ENCODE data around the gene RPTOR.

RPTOR gene

DNA sequence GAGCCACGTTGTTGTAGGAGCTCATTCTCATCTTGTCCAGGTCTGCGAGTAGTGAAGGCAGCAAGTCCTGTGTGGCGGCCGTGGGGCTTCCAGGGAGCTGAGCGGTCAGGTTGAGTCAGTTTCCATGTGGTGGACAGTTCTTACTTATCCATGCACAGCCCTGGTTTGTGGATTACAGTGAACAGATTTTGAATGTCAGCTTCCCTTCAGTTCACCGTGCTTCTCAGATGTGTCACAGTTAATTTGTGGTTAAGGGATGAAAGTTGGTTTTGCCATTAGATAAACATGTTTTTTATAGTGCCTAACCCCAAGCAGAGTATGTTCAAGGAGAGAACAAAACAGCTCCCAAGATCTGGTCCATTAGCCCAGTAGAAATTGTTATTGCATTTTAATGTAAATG lies 103.1 kb downstream of the RPTOR start:
- DNase-seq, result peak; percentile 11

DNA sequence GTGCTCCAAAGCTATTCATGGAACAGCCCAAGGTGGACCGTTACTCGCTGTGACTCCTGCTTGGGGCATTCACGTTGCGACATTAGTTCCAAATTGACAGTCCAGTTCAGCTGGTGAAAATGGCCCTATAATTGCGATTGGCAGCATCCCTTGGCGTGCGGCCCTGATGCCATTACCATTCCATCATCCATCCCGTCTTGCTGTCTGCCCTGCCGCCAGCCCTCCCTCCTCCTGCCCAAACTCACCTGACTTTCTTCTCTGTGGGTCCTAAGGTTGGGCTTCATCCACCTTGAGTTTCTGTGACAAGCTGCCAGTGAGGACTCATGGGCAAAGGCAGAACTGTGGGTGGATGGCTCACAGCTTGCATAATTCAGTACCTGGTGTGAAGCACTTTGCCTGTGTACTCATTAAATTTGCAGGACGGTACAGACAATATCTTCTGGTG lies 104.6 kb downstream of the RPTOR start:
- DNase-seq, result no peak

DNA sequence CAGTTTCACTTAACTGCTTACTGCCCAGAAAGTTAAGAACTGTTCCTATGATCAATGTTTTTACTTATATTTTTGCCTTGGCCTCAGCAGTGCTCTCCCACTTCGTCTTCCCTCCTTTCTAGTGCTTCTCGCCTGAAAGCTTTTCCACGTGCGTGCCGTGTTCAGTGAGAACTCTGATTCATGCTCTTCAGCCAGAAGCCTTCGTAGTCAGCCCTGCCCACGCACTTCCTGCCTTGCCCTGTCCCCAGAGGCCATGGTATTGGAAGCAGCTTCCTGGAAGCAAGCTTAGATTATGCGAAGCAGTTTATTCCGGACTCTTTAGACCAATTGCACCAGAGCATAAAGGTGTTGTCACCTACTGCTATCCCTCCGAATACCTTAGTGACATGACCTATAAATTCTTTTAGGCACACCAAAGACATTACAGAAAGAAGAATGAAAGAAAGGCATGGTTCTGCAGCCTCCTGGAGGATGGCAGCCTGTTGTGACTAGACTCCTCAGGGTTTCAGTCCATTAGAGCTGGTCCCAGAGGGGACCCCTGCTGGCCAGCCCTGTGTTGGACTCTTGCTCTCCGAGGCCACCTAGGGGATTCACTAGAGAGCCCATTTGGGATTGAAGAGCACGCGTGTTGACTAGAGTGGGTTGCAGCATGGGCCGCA lies 105.2 kb downstream of the RPTOR start:
- DNase-seq, result peak; percentile 63

DNA sequence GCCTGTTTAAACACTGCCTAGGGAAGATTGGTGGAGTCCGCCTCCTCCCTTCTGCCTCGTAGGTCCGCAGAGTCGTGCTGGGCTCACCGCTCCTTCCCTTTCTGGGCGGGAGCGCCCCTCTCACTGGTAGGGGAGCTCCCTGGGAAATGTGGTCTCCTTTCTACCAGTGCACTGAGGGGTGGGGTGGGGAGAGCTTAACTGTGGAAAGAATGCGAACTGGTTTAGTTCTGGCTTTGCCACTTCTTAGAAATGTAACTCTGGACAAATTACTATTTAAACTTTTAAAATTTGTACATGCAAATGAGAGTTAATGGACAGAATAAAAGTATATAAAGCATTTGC lies 105.7 kb downstream of the RPTOR start:
- no peak for DNase-seq

DNA sequence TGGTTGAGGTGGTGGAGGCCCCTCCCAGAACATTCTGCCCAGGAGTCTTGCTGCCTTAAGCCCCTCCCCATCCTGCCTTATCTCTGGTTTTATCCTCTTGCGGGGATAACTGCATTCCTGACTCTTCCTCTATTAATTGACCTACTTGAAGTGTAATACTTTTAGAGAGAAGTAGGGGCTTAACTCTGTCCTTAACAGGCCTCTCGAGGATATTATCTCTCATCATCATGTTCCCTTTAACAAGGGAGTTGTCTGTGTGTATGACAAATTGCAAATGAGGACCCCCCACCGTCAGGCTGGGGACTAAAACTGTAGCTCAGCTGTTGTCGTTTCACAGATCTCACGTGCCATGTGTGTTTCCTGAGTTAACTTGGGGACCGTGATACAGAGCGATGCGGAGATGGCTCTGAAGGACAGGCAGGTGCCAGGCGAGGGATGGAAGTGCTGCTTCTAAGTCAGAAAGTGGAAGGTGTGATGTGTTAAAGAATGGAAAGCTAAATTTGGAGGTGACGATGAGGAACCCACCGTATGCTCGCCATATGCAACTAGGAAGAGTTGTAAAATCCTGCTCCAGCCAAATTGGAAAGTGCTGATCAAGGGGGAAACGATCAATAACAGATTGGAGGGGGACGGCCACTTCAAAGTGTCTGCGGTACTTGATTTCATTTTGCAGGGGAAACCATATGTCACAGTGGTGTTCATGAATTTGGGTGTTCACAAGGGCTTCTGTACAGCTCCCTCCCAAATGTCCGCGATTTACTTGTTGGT lies 106.3 kb downstream of the RPTOR start:
- DNase-seq, result no peak

DNA sequence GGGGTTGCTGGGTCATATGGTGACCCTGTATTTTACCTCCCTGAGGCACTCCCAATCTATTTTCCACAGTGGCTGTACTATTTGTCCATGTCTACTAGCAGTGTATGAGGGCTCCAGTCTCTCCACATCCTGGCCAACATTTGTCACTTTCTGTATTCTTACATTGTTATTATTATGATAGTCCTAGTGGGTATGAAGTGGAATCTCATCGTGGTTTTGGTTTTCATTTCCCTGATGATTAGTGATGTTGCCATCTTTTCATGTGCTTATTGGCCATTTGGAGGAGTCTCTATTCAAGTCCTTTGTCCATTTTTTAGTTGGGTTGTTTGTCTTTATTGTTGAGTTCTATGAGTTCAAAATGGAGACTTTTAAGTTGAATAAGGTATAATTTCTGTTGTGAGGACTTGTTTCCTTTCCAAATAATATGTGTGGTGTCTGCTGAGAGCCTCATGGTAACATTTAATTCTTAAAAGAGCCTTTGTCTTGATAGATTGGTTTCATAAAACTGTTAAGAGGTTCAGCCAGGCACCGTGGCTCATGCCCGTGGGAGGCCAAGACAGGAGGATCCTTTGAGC lies 108.2 kb downstream of the RPTOR start:
- DNase-seq, result no peak

DNA sequence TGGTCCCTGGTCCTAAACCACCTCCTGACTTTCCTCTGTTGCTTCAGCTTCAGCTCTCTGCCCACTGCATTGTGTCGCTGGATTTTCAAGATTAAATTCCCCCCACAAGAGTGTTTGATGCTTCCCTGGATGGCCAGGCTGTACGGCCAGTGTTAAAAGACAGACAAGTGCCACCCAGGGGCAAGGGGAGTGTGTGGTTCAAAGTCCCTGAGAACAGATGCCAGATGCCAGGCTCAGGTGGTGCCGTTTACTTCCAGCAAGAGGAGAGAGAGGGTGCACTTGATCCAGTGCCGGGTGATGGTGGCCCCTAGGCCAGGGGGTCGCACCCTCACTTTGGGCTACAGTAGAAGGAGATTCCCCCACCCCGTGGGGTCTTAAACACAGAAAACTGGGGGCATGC lies 109.2 kb downstream of the RPTOR start:
- DNase-seq, result no peak

DNA sequence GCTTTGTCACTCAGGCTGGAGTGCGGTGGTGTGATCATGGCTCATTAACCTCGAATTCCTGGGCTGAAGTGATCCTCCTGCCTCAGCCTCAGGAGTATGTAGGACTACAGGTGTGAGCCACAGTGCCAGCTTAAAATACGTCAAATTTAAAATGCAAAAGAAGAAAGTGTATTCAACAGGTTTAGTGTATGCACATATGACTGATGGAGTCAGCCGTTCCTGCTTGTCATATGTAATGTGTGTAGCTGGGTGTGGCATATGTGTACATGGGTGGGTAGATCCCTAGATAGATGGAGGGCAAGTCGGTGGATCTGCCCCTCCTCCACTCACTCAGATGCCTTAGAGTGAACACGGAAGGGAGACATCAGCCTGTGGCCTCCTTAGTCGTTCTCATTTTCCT lies 111.0 kb downstream of the RPTOR start:
- DNase-seq, result no peak

DNA sequence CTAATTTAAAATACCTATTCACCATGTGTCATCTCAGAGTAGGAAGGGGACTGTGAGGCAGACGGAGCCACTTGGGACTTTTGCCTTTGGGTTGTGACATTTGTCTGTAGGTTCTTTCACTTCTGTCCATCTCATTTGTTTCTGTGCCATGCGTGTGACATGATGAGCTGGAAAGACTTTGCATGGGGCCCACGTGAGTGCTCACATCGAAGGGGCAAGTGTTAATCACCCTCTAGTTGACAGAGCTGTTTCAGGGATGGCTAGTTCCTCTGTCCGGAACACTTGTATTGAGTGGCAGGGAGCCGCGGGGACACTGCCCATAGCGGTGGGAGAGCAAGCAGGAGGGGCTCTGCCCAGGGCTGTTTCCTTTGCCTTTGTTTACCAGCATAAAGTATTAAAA lies 112.0 kb downstream of the RPTOR start:
- DNase-seq, result no peak

DNA sequence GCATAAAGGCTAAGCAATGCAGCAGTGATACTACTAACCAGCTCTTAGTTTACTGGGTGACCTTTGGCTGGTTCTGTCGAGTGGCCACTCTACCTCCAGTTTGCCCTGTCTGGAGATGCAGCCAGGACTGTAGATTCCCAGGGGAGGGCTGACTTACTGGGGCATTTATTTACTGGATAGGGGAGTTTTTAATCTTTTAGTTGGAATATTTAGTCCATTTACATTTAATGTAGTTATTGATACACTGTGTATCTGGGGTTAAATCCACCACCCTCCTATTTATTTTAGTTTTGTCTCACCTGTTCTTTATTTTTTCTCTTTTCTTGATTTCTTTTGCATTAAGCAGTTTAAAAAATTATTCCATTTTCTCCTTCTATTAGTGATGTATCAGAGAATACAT lies 112.9 kb downstream of the RPTOR start:
- DNase-seq, result no peak

DNA sequence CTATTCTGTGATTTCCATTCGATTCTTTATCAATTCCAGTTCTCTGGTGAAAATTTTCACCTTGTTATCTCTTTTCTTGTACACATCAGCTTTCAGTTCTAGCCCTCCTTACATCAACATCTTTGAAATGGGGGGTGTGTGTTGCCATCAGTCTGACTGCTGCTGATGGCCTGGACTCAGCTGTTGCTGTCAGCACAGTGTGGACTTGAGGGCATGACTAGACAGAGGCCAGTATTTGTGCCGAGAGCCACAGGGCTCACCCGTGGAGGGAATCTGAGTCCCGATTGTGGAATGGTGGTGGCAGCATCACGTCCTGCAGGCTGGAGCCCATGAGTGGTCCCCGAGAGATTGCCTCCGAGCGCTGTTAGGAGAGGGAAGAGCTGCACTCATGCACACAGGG lies 114.2 kb downstream of the RPTOR start:
- DNase-seq, result no peak

DNA sequence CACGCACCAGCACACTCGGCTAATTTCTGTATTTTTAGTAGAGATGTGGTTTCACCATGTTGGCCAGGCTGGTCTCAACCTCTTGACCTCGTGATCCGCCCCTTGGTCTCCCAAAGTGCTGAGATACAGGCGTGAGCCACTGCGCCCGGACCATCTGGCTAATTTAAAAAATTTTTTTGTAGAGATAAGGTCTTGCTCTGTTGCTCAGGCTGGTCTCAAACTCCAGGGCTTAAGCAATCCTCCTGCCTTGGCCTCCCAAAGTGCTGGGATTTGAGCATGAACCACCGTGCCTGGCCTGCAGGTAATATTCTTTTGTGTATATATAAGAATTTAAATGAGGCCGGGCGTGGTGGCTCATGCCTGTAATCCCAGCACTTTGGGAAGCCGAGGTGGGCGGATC lies 115.0 kb downstream of the RPTOR start:
- no peak for DNase-seq

DNA sequence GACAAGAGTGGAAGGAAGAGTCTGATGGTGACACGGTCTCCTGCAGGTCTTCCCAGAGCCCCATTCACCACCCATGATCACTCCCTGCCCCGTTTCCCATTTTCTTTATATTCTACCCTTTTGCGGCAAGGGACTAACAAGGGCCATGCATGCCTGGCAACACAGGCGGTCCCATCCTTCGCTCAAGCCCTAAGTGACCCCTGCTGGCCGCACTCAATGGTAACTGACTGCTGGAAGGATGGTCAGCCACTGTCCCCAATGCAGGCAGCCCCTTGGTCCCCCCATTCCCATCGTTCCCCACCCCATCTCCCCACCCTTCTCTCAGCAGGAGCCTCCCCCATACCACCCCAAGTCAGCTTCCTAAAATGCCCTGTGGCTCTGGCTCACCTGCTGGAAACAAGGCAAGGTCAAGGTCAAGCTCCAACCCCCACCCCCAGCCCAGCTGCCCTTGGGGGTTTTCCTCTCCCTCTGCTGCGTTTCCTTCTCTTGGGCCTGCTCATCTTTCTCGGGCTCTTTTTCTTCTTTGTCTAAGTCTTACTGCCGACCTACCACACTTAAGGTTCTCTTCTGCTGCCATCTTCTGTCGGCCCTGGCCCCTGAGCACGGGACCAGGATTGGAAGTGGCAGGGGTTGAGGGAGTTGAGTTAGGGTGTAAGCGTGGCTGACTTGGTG lies 116.0 kb downstream of the RPTOR start:
- no peak for DNase-seq

DNA sequence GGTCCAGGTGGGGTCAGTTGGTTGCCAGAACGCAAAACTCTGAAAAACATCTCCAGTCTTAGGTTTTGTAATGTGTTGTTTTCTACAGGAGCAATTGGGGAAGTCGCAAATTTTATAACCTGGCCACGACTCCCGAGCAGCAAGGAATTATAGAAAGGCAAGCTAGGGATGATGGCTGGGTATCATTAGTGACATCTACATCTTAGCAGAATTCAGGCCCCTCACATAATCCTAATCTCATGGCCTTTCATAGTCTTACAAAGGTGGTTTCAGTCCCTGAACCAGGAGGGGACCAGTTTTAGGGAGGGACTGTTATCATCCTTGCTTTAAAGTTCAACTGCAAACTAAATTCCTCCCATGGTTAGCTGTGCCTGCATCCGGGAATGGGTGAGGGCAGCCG lies 117.9 kb downstream of the RPTOR start:
- DNase-seq, result no peak

DNA sequence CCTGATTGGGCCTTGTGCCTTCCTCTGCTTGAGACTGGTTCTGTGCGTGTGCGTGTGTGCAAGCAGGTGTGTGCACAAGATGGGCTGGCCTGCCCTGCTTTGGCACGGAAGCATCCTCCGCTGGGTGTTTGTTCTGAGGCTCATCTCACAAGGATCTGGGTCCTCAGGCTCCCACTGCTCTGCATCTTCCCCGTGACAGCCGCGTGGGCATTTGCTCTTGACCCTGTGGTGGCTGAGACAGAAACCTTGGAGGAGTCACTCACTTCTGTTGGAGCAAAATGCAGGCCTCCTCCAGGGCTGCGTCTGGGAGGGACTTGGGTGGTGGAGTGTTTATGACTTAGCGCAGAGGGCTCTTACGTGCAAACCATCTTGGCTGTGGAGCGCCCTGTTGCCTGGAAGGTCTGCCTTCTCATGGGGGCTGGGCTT lies 119.2 kb downstream of the RPTOR start:
- peak; percentile 9 for DNase-seq

DNA sequence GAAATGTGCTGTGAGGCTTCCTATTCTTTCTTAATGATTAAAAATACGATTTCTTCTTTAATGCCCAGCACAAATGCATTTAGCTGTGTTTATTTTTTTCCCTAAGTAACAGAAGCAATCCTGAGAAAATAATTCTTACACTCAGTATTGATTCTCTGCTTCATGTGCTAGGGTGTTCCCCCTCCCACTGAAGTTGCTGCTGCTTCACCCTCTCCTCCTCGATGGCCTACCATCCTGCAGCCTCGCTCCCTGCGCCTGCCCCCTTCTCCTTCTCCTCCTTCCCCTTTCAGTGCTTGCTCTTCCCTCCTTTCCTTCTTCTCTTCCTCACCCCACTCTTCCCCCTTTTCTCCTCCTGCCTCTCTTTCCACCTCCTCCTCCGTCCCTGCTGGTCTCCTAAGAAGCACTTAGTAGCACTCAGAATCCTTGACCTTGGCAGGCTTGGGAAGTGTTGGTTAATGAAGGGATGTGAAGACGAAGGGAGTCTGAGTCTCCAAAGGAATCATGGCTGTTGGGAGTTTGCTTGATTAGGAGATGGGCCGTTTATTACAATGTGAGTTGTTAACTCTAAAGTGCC lies 119.7 kb downstream of the RPTOR start:
- DNase-seq, result no peak

DNA sequence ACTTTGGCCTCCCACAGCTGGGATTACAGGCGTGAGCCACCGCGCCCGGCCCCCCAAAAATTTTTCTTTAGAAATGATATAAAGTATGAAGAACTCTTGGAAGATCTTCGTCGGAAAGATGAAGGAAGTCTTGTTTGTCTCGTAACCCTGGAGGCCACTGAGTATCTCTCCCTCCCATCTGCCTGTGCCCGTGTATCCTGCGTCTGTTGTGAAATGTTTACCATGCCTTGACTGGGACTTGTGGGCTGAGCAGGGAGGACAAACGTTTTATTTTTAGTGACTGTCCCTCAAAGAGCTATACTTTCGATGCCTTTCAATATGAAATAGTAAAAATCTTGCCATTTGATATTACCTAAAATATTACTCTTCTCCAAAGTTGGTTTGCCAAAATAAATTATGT lies 121.2 kb downstream of the RPTOR start:
- no peak for DNase-seq

DNA sequence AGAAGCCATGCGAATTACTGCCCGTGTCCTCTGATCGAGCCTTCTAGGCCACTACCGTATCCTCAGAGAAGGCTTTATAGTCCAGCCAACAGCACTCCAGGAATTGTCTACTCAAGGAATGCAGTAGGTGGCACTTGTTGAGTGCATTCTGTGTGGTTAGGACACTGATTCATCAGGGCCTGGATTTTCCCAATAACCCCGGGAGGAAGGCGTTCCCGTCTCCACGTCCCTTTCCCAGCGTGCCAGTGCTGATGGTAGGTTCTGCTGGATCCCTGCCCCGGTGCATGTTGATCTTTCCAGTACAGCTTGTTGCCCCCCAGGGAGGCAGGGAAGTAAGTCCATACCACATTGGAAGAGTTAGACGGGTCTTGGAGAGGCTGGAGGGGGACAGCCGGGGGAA lies 122.2 kb downstream of the RPTOR start:
- DNase-seq, result no peak

DNA sequence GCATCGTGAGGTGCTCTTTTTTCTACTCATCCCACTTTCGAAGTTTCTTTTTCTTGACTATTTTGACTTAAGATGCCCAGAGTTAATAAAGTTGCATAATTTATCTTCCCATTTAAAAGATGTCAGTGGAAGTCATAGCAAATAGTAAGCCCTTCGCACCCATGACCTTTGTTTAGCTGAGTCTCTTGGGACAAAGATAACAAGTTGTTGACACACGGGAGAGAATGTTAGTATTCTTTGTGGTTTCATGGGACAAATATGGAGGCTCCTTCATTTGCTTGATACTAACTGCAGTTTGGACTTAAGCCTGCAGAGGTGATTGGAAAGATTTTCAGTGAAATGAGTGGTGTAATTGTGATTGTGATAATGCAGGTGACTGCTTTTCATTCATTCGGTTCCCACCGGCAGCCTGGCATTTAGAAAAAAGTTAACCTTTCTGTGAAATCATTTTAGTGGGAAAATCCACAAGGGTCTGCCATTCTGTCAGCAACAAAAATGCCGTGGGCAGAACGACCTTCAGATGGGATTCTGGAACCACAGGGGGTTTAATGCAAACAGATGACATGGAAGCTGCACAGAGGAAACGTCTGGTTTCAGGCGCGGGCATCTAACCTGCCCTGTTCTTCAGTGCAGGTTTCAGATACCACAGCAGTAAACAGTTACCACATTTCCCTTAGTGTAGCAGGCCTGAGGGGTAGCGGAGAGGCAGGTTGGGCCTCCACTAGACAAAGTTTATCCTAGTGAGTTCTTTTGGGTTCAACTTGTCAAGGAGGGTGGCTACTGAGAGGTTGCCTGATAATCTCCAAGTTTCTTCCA lies 123.0 kb downstream of the RPTOR start:
- peak; percentile 14 for DNase-seq

DNA sequence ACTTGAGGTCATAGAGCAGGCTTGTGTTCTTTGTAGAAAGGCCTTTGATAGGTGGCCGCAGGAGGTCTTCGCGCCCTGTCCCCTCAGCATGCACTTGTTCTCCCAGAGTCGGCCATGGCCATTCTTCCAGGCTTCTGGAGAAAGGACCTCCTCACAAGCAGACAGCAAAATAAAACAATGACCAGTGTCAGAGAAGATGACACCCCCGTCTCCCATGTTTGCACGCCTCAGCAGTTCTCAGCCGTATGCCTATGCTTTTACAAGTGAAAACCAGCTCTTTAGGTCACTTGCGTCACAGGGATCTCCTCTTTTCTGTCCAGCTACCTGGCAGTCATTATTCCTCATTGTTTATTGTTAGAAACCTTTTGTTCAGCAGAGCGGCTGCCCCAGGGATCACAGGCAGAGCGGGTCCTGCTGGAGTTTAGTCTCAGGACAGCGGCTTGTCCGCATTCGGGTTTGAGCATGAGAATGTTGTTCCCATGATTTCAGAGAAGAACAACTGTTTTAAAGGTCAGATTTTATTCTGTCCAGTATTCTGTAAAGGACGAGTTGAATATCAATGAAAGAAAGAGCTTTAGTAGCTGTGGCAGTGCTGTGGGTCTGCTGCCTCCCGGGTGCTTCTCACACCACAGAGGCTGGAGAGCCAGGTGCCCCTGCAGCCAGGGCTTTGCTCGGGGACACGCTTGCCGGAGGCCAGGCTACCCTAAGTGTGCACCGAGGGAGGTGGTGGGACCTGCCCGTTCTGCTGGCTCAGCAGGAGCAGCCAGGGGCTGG lies 123.9 kb downstream of the RPTOR start:
- DNase-seq, result no peak

DNA sequence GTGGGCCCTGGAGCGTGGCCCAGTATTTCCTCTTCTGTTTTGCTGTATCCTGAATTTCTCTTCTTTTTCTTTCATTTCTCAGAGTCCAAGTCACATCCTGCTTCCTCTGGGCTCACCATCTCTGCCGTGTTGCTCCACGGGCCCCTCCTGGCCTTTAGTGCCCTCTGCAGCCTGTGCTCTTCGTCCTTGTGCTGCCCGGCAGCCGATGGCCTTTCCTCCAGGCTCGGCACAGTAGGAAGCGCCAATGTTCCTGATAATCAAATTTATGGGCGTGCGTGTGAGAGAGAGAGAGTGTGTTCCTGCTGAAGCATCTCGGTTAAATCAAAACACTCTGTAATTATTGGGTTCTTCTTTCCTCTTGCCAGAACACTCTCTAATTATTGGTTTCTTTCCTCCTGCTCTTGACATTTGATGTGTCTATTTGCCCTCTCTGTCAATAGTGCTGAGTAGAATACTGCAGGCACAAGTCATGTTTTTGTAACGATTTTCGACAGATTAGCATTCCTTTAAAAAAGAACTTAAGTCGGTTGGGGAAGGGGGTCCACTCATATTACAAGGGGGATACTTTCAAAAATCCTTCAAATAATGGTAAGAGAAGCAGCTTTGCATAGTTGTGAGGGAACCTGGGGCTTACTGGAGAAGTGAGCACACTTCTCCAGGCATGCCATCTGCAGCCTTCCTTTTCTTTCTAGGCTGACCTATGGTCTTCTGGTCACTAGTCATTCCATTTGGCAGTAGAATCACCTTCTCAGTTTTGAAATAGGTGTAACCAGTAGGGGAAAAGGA lies 126.6 kb downstream of the RPTOR start:
- no peak for DNase-seq

Measured in CD4-positive, alpha-beta T cell treated with Interleukin-4 for 4 hours (primary cell).